Natural killer cell (primary cell): Measurements from ENCODE around the gene RAVER2. TPM values are rescaled to one million over a fixed set of nuclear protein-coding genes. Genes with fewer than 3 reads are reported as not detected.

Experiments
- ATAC-seq, 3 donors: fragments of 150-1000 bp in 2 of 3; fragments of 200-7000 bp in 1 of 3; cut with Tn5 transposase; 1 replicate in 1 of 3; 2 replicates in 2 of 3; pipeline ENCODE4 v1.10.0; 2021; ENCODE audit warnings: mild to moderate bottlenecking in 2 of 3, moderate library complexity in 2 of 3
- DNase-seq, 2 donors: peaks; one replicate each; pipeline versions ENCODE4 v3.0.0 to v3.0.0-alpha.2; 2013 to 2021; ENCODE audit warnings: mixed read lengths in 1 of 2
- H3K27ac ChIP-seq: one replicate; pipeline ENCODE4 v1.5.1; 2013; ENCODE audit warnings: mild to moderate bottlenecking, low read length
- H3K27me3 ChIP-seq: one replicate; pipeline ENCODE4 v1.6.1; 2013; ENCODE audit warnings: low read length; ENCODE audit not compliant: control insufficient read depth, insufficient read depth
- H3K36me3 ChIP-seq: one replicate; pipeline ENCODE4 v1.6.1; 2013; ENCODE audit warnings: low read length; ENCODE audit not compliant: control insufficient read depth, insufficient read depth
- H3K4me1 ChIP-seq: one replicate; pipeline ENCODE4 v1.6.1; 2013; ENCODE audit warnings: low read length; ENCODE audit not compliant: control insufficient read depth, insufficient read depth
- H3K4me3 ChIP-seq: one replicate; pipeline ENCODE4 v1.5.1; 2013; ENCODE audit warnings: low read length
- H3K9me3 ChIP-seq: one replicate; pipeline ENCODE4 v1.6.1; 2013; ENCODE audit warnings: low read length; ENCODE audit not compliant: control insufficient read depth, insufficient read depth
- H3K27ac Mint-ChIP-seq, 2 donors: one replicate each; pipeline ENCODE4 v1.8.0; 2022; ENCODE audit warnings: mild to moderate bottlenecking in 2 of 2, mixed read lengths in 2 of 2, moderate library complexity in 1 of 2
- H3K27me3 Mint-ChIP-seq, 2 donors: one replicate each; pipeline ENCODE4 v1.8.0; 2022; ENCODE audit warnings: low read depth in 2 of 2, mixed read lengths in 2 of 2
- H3K36me3 Mint-ChIP-seq: one replicate; pipeline ENCODE4 v1.8.0; 2022; ENCODE audit warnings: mixed read lengths
- H3K4me1 Mint-ChIP-seq, 2 donors: one replicate each; pipeline ENCODE4 v1.8.0; 2022; ENCODE audit warnings: mixed read lengths in 2 of 2
- H3K4me3 Mint-ChIP-seq: one replicate; pipeline ENCODE4 v1.8.0; 2022; ENCODE audit warnings: mild to moderate bottlenecking, moderate library complexity, mixed read lengths
- H3K9me3 Mint-ChIP-seq, 2 donors: one replicate each; pipeline ENCODE4 v1.8.0; 2022; ENCODE audit warnings: mixed read lengths in 2 of 2
- CTCF ChIP-seq: fragments of 200-600 bp; IDR thresholded peaks from one replicate; pipeline ENCODE4 v1.8.0; 2022; ENCODE audit warnings: antibody characterized with exemption
- WGBS: methylation state at CpG from one replicate; pipeline ENCODE4 v1.1.7; 2013; ENCODE audit warnings: missing lambda C conversion rate; ENCODE audit not compliant: insufficient coverage; 5-methylcytosine and 5-hydroxymethylcytosine counted together
- intact Hi-C: fragments of 100-400 bp; cut with micrococcal nuclease; formaldehyde crosslinking; loops from one replicate; pipeline ENCODE4 v1.14.2; 2022
- total RNA-seq, 4 donors: library from RNA; stranded (reverse); fragments of 120-200 nt in 1 of 4; gene quantifications; one replicate each; pipeline versions ENCODE4 v1.2.3 to v1.2.4, GENCODE V29; 2013 to 2022

RAVER2 gene
- total RNA-seq, 3 donors from 2014 or later (not counting 1 experiment from before 2014, with no cell fraction given), result 0.82 to 1.4 (median 1.2) TPM

DNA sequence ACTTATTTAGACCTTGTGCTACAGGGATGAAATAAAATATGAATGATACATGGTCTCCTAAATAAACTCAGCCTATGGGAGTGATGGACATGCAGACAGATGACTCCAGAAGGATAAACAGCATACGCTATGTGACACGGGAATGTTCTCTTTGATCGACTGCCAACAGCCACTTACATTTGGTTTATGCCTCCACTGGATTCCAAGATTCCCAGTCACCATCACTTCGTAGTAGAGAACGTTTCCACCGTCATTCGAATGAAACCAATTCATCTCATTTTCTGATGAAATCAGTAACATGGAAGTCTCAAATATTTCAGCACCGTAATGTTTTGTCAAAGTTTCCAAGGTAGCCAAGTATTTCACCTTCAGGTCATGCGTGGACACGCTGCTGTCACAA is 121.8 kb downstream of the RAVER2 start:
- Mint-ChIP-seq H3K27ac (peak overlapping the region in 1 of 2 donors; percentile 93), H3K4me3 (no peak overlapping the region), H3K9me3 (no peaks in the 10 kb centered on the region), H3K4me1 (peaks cover 73 to 81% of the 10 kb centered on the region in 2 donors), H3K27me3 (no peaks in the 10 kb centered on the region), H3K36me3 (peaks cover 33% of the 10 kb centered on the region)
- Histone ChIP-seq H3K27ac (no peak overlapping the region), H3K9me3 (no peaks in the 10 kb centered on the region), H3K27me3 (no peaks in the 10 kb centered on the region), H3K36me3 (peaks cover 70% of the 10 kb centered on the region), H3K4me3 (no peak overlapping the region), H3K4me1 (peaks cover 41% of the 10 kb centered on the region)
- ATAC-seq (no peak), DNase-seq (no peak)
- WGBS, result 97% methylated on average over 10 of the region's 10 CpGs
- no peak for TF ChIP-seq CTCF
- intact Hi-C loops, result no loop called here

DNA sequence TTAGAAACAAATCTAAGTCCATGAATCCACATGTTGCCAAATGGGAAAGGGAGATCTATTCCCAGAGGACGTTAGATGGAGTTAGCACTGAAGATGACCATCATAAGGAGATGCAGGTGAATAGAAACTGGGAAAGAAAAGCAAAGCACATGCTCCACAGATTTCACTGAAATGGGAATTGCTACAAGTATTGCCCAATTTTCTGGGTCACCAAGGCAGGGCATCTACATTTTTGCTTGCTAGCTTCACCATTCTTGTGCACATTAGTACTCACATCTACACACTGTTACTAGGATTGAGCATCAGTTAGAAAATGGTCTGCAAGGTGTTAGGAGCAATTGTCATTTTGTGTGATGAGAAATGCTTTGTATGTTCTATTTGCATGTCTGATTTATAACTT is 122.4 kb downstream of the RAVER2 start:
- Histone ChIP-seq H3K27me3 (no peaks in the 10 kb centered on the region), H3K36me3 (peaks cover 74% of the 10 kb centered on the region), H3K27ac (no peak overlapping the region), H3K9me3 (no peaks in the 10 kb centered on the region), H3K4me3 (no peak overlapping the region), H3K4me1 (peaks cover 40% of the 10 kb centered on the region)
- Mint-ChIP-seq H3K27ac (peak overlapping the region; percentile 43 to 93), H3K9me3 (no peaks in the 10 kb centered on the region), H3K36me3 (peaks cover 39% of the 10 kb centered on the region), H3K27me3 (no peaks in the 10 kb centered on the region), H3K4me1 (peaks cover 73 to 80% of the 10 kb centered on the region in 2 donors), H3K4me3 (no peak overlapping the region)
- DNase-seq (no peak), ATAC-seq (no peak)
- intact Hi-C loops, result no loop called here
- WGBS, result 89% methylated on average over 1 of the region's 1 CpG
- TF ChIP-seq CTCF, result no peak

DNA sequence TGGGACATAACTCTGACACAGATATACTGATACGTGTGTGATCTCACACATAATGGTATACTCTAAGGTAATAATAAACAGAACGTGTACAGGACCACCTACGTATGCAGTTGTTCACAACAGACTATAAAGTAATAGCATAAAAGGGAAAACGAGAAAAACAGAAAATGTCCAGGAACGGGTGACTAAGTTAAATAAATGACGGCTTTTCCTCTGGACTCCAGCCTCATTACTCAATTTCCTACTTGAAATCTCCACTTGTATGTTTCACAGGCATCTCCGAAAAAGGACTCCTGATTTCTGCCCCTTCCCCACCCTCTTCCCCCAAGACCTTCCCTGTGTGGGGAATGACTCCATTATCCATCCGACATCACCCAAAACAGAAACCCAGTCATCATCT is 126.4 kb downstream of the RAVER2 start:
- Histone ChIP-seq H3K9me3 (no peaks in the 10 kb centered on the region), H3K4me1 (peaks cover 38% of the 10 kb centered on the region), H3K36me3 (peaks cover 95% of the 10 kb centered on the region), H3K4me3 (no peak overlapping the region), H3K27ac (no peak overlapping the region), H3K27me3 (no peaks in the 10 kb centered on the region)
- 98% methylated on average over 8 of the region's 8 CpGs for WGBS
- TF ChIP-seq CTCF, result no peak
- Mint-ChIP-seq H3K27me3 (no peaks in the 10 kb centered on the region), H3K36me3 (peaks cover 55% of the 10 kb centered on the region), H3K4me1 (peaks cover 79 to 81% of the 10 kb centered on the region in 2 donors), H3K4me3 (no peak overlapping the region), H3K9me3 (no peaks in the 10 kb centered on the region), H3K27ac (peak overlapping the region; percentile 74 to 93)
- ATAC-seq, result no peak
- no peak for DNase-seq
- intact Hi-C loops, result no loop called here

DNA sequence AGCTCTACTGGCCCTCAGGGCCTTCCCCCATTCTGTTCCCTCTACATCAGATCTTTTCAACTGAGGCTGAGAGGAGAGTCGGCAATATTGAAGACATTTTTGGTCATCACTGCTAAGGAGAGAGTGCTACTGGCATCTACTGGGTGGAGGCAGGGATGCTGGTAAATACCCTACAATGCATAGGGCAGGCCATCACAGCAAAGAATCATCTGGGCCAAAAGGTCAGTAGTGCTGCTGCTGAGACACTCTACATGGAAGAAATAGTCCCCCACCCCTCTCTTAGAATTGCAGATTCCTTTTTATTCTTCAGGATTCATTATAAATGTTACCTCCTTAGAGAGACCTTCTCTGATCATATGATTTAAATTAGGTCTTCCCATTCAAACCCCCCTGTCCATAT is 127.2 kb downstream of the RAVER2 start:
- no peaks in the 10 kb centered on the region for H3K27me3 Mint-ChIP-seq
- H3K27ac Mint-ChIP-seq, result peak overlapping the region; percentile 74 to 93
- H3K4me3 Mint-ChIP-seq, result no peak overlapping the region
- no peak for DNase-seq
- no CpG with 5 or more reads among the region's 1 CpG for WGBS
- peaks cover 82 to 85% of the 10 kb centered on the region in 2 donors for H3K4me1 Mint-ChIP-seq
- no peak for ATAC-seq
- H3K9me3 Mint-ChIP-seq, result no peaks in the 10 kb centered on the region
- Histone ChIP-seq H3K9me3 (no peaks in the 10 kb centered on the region), H3K27me3 (no peaks in the 10 kb centered on the region), H3K4me3 (no peak overlapping the region), H3K4me1 (peaks cover 39% of the 10 kb centered on the region), H3K36me3 (peaks cover 89% of the 10 kb centered on the region), H3K27ac (no peak overlapping the region)
- no peak for TF ChIP-seq CTCF
- H3K36me3 Mint-ChIP-seq, result peaks cover 51% of the 10 kb centered on the region
- intact Hi-C loops, result no loop called here
